NOMO-1 treated with DMSO at 0.1 percent for 48 hours (cell line): Measurements from ENCODE around the gene CCDC146.
A peak's percentile ranks its signal among the peaks of the same experiment; 100 is the strongest.
"Not testable (repeated sequence)": the region's sequence is repeated elsewhere in the genome, so short reads cannot be mapped to it uniquely, and the experiment has no call there.

Experiments
- DNase-seq: peaks from one replicate; lab custom pipeline; 2025; ENCODE audit not compliant: unreplicated experiment; lab: John Stamatoyannopoulos, UW

Gene CCDC146

GRCh38 chr7:77199013-77199966, 76.9 kb downstream of the CCDC146 start, which contains the start of gene FGL2:
Gene FGL2, minus strand, starts transcription at chr7:77199819. Its CDS starts 26 bp downstream, at chr7:77199793.
- DNase-seq = no peak

DNA sequence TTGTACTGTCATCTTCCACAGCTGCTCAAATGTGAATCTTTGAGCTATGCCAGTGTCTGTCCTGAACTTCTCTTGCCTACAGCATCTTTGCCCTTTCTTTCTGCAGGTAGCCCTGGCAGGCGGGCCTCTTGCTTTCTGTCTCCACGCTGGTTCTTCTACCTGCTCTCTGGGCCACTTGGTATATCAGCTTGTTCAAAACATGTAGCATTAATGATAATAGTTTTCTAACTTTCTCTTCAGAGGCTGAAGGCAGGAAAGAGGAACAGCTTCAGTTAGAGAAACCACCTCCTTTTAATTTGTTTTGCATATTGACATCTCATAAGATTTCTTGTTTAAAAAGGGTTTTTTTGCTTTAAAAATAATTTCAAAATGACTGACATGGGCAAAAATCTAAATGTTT, 78.1 kb downstream of the CCDC146 start:
- peak; percentile 83 for DNase-seq

GRCh38 chr7:77202481-77202976, 80.1 kb downstream of the CCDC146 start:
- peak; percentile 27 for DNase-seq

DNA sequence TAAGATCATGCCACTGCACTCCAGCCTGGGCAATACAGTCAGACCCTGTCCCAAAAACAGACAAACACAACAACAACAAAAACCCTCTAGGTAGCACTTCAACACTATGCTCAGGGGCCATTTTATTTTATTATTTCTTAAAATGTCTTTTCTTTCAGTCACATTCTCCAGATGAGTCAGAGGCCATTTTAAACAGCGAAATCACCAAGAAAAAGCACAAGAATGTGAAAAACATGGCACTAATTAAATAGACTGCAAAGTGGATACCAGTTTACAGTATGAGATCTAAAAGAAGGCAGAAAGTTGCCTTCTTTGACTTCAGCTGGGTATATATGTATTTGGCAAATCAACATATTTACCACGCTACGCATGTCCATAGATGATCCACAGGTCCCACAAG, 83.3 kb downstream of the CCDC146 start:
- no peak for DNase-seq

DNA sequence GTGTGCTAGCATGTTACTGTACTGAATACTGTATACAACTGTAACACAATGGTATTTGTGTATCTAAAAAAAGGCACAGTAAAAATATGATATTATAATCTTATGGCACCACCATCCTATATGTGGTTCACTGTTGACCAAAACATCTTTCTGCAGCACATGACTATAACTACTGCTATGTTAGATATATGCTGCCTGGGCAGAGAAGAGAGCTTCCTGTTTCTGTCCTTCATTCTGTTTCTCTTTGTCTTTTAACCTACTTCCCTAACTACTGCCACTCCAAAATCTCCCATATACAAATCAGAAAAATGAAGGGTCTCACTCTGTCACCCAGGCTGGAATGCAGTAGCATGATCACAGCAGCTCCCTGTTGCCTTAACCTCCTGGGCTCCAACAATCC, 86.0 kb downstream of the CCDC146 start:
- DNase-seq = peak; percentile 85

- no peak for DNase-seq
Measured at GRCh38 chr7:77209479-77210139, 87.2 kb downstream of the CCDC146 start.

- no peak for DNase-seq
Measured at GRCh38 chr7:77216181-77216845, 93.9 kb downstream of the CCDC146 start.

DNA sequence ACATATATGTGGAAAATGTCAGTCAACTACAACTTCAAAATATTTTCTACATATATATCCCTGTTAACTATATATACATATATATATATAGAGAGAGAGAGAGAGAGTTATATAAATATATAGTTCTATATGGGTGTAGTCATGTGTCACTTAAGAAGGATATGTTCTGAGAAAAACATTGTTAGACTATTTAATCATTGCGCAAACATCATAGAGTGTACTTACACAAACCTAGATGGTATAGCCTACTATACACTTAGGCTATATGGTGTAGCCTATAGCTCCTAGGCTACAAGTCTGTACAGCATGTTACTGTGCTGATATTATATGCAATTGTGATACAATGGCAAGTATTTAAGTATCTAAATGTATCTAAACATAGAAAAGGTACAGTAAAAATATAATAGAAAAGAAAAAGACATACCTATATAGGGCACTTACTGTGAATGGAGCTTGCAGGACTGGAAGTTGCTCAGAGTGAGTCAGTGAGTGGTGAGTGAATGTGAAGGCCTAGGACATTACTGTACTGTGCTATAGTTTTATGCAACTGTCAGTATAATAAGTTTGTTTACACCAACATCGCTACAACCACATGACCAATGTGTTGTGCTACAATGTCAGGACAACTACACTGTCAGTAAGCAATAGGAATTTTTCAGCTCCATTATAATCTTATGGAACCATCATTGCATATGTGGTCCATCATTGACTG, 95.2 kb downstream of the CCDC146 start:
- DNase-seq = no peak

DNA sequence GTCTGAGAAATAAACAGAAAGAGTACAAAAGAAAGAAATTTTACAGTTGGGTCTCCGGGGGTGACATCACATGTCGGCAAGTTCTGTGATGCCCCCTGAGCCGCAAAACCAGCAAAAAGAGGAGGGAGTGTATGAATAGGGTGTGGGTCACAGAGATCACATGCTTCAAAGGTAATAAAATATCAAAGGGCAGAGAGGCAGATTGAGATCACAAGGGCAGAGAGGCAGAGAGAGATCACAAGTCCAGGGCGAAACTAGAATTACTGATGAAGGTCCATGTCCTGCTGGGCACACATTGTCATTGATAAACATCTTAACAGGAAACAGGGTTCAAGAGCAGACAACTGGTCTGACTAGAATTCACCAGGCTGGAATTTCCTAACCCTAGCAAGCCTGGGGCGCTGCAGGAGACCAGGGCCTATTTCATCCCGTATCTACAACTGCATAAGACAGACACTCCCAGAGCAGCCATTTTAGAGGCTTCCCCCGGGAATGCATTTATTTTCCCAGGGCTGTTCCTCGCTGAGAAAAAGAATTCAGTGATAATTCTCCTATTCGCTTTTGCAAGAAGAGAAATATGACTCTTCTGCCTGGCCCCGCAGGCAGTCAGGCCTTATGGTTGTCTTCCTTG, 97.4 kb downstream of the CCDC146 start:
- not testable (repeated sequence) for DNase-seq

DNA sequence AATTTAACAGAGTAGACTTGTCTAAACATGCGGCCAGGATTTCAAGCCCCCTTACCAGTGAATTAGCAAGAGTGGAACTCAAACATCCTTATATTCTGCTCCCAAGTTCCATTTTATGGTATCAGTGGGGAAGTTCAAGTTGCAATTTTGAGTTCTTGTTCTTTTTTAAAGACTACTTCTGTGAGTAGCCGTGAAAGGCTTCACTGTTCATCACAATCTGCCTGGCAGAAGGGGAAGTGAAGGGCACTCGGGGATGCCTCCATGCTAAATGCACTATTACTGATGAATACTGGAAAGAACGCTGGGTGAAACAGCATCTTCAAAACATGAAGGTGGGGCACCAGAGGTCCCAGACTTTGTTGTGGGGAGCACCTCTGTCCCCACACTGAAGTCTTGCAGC, 99.7 kb downstream of the CCDC146 start:
- peak; percentile 90 for DNase-seq

GRCh38 chr7:77222819-77223218, 100.4 kb downstream of the CCDC146 start:
- DNase-seq = no peak

DNA sequence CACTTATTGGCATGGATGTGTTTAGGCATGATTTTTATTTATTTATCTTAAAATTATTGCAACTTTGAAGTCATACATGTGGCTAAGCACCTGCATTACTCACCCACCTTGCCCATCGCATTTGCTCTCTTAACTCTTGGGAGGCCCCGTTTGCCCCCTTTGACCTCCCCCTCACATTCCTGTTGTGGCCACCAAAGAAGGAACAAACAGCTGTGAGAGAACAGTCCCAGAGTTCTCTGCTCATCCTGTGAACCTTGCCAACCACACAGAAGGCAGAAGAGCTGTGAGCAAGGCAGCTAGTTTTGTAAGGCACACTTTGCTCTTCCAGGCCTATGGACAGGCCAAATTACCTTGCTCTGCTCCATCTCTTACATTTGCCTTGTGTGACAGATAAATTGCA, 100.8 kb downstream of the CCDC146 start:
- no peak for DNase-seq

GRCh38 chr7:77226357-77226839, 104.0 kb downstream of the CCDC146 start:
- peak; percentile 58 for DNase-seq

- not testable (repeated sequence) for DNase-seq
Measured at GRCh38 chr7:77228795-77229194, 106.4 kb downstream of the CCDC146 start.

GRCh38 chr7:77232467-77232866, 110.1 kb downstream of the CCDC146 start:
- no peak for DNase-seq

GRCh38 chr7:77235276-77235675, 112.9 kb downstream of the CCDC146 start:
- DNase-seq = no peak

GRCh38 chr7:77238703-77239136, 116.3 kb downstream of the CCDC146 start:
- peak; percentile 100 for DNase-seq

DNA sequence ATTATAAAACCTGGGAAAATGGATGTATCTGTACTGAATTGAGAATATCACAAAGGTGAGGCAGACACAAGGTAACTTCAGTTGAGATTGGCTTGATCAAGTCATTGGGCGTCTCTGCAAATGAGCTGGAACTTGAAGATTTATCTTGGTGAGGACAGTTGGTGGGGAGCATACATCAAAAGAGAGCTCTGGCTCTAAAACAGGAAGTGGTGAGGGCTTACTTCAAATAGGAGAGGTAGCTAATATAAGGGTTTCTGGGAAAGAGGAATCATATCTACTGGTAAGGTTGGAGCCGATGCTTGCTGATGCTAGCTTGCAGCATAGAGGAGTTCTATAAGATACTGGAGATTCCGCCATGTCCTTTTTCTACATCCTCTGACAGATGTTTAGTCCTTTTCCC, 117.1 kb downstream of the CCDC146 start:
- peak; percentile 96 for DNase-seq

DNA sequence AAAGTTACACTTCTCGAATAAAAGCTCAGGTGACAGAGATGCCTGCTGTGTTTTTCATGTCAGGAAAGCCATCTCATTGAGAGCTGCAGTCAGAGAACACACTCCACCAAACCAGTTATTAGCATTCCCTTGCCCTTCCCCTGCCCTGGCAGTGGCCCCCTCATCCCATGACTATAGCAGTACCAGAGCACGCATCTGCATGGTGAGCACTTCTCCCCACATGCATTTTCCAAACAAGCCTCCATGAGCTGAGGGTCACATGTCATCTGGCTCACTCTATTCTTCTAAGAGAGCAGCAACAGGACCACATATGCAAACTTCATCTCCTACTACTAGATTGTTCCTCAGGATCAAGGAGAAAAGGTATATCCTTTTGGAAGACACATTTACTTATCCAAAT, 119.7 kb downstream of the CCDC146 start:
- DNase-seq = no peak

DNA sequence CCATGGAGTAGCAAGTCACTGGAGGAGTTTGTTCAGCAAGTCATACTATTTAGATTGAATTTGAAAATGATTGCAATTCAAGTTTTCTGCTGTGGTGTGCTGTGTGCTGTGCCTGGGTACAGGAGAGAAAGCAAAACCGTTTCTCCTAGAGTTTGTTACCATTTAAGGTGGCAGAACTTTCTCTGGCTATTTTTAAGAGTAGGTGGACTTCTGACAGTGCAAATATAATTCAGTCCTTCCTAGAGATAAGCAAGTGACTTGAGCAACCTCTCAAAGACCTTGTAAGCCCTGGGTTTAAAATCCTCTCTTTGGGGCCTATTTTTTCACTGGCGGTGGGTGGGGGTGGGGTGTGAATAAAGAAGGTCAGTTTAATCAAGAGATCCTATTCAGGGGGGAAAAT, 120.1 kb downstream of the CCDC146 start:
- no peak for DNase-seq
